ENCODE data around the gene MAP2. TPM values are rescaled to one million over a fixed set of nuclear protein-coding genes. Genes with fewer than 3 reads are reported as not detected.

MAP2 gene
- total and polyA plus RNA-seq, 7 donors: 0.72 to 6.5 (median 1.8) TPM

DNA sequence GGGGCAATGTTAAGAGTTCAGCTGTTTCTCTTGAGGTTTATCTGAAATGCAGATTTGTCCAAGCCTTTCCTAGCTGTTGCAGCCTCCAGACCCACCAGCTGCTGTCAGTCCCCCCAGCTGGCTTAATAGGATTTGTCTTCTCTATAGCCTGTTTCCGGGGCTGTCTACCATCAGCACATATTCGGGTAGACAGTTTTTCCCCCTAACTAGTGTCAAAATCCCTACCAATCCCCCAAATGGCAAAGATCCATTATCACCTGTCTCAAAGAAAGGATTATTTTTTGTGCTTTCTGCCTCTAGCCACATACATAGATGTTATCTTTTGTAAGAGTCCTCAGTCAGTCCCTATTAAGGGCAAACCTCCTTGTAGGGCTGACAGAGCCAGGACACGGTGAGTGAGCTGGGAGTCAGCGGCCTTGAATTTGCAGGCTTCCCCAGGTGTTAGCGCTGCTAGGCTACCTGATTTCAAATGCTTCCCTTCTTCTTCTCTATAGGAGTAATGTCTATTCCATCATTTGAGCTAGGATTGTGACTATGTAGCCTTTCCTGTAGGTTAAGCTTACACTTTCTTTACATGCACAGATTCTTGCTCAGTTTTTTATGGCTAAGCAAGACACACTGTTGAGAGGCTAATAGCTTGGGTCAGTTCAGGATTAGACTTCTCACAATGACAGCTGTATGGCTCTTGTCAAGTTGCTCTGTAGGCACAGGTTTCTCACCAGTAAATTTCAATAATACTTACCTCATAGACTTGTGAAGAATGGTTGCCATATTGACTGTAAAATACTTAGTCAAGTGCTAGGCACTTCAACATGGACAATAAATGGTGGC is 176.7 kb downstream of the MAP2 start:
- Histone ChIP-seq H3K27ac (no peak overlapping the region), H3K27me3 (ENCODE audit: insufficient read depth in 3 of 3, low read length in 2 of 3) (no peaks in the 10 kb centered on the region), H3K9me3 (no peaks in the 10 kb centered on the region), H3K36me3 (ENCODE audit: insufficient read depth in 1 of 2, low read depth in 1 of 2) (no peaks in the 10 kb centered on the region), H3K4me1 (no peaks in the 10 kb centered on the region), H3K4me3 (no peak overlapping the region)
- DNase-seq (no peak), ATAC-seq (no peak)
- TF ChIP-seq, protein P1, sequence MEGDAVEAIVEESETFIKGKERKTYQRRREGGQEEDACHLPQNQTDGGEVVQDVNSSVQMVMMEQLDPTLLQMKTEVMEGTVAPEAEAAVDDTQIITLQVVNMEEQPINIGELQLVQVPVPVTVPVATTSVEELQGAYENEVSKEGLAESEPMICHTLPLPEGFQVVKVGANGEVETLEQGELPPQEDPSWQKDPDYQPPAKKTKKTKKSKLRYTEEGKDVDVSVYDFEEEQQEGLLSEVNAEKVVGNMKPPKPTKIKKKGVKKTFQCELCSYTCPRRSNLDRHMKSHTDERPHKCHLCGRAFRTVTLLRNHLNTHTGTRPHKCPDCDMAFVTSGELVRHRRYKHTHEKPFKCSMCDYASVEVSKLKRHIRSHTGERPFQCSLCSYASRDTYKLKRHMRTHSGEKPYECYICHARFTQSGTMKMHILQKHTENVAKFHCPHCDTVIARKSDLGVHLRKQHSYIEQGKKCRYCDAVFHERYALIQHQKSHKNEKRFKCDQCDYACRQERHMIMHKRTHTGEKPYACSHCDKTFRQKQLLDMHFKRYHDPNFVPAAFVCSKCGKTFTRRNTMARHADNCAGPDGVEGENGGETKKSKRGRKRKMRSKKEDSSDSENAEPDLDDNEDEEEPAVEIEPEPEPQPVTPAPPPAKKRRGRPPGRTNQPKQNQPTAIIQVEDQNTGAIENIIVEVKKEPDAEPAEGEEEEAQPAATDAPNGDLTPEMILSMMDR (IDR thresholded peaks at IDR 0.05): no peak
- intact Hi-C loops (cut with DNase I): no loop called here
- 52 to 58% (median 55%) methylated on average over 5 of the region's 5 CpGs for WGBS, 3 donors

DNA sequence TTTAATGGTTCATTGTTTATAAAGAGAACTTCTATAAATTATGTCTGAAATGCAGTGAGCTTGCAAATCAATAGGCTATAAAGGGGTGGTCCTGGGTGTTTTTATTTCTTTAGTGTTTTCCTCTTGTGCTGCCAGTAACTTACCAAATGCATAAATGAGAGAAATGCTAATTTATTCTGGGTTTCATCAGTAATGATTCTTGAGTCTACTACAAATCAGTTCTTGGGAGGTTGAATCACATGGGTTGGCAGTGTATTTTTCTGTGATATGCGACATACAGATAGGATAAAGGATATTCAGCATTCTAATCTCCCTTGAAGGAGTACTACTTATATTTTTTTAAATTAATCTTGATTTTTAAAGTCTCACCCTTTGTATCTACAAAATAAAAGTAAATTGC is 177.7 kb downstream of the MAP2 start:
- TF ChIP-seq, protein P1 (IDR thresholded peaks at IDR 0.05): no peak
- 89 to 94% (median 92%) methylated on average over 1 of the region's 1 CpG for WGBS, 3 donors
- intact Hi-C loops (cut with DNase I): no loop called here
- Histone ChIP-seq H3K36me3 (ENCODE audit: insufficient read depth in 1 of 2, low read depth in 1 of 2) (no peaks in the 10 kb centered on the region), H3K4me3 (no peak overlapping the region), H3K9me3 (no peaks in the 10 kb centered on the region), H3K4me1 (no peaks in the 10 kb centered on the region), H3K27ac (no peak overlapping the region), H3K27me3 (ENCODE audit: insufficient read depth in 3 of 3, low read length in 2 of 3) (no peaks in the 10 kb centered on the region)
- ATAC-seq (no peak), DNase-seq (no peak)

DNA sequence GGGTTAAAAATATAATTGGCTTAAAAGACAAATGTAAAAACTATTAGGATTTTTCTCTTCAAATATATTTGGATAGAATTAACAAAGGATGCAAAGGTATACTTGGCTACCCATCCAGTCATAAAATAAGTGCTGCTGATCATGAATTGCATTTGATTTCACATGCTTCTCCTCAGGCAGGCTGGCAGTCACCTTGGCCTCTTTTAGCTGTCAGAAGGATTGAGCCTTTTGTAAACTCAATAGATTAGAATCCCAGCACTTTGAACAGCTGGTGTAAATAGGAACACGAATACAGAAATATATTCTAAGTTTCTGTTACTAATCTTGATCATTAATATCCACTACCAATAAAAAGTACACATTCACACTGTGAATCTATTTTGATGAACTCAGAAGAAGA is 178.4 kb downstream of the MAP2 start:
- Histone ChIP-seq H3K27me3 (ENCODE audit: insufficient read depth in 3 of 3, low read length in 2 of 3) (no peaks in the 10 kb centered on the region), H3K27ac (no peak overlapping the region), H3K4me1 (no peaks in the 10 kb centered on the region), H3K9me3 (no peaks in the 10 kb centered on the region), H3K4me3 (no peak overlapping the region), H3K36me3 (ENCODE audit: insufficient read depth in 1 of 2, low read depth in 1 of 2) (no peaks in the 10 kb centered on the region)
- DNase-seq: no peak
- intact Hi-C loops (cut with DNase I): no loop called here
- TF ChIP-seq, protein P1 (IDR thresholded peaks at IDR 0.05): no peak
- 61 to 72% (median 66%) methylated on average over 1 of the region's 1 CpG for WGBS, 3 donors
- ATAC-seq: no peak

DNA sequence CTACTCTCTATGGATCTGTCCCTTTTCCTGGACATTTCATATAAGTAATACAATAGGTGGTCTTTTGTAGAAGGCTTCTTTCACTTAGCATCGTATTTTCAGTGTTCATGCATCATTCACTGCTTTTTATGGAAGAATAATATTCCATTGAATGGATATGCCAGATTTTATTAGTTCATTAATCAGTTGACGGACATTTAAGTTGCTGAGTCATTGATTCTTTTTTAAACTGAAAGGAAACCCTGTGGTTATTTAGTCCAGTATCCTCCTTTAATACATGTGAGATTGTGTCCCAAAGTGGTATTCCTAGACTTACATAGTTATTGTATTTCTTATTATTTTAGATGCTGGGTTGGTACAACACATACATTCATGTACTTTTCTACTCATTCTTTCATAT is 185.7 kb downstream of the MAP2 start:
- TF ChIP-seq, protein P1 (IDR thresholded peaks at IDR 0.05): no peak
- intact Hi-C loops (cut with DNase I): no loop called here

DNA sequence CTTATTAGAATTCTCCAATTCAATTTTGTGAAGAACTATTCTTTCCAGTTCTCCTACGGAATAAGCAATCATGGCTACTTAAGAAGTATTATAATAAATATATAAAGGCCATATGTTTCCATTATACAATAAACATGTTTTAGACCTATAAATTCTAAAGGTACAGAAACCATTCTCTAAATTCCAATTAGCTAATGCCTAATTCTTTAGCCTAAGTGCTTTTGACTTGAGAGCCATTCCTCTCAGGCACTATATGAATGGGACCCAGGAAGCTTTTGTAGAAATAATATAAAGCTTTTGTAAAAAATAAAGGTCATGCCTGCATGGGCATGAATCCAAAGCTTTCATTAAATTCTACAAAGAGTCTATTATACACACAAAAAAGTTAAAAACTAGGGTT is 186.8 kb downstream of the MAP2 start:
- no peaks in the 10 kb centered on the region for H3K4me1 ChIP-seq
- H3K4me3 ChIP-seq: no peak overlapping the region
- no peaks in the 10 kb centered on the region for H3K9me3 ChIP-seq
- ATAC-seq (no peak), DNase-seq (no peak)
- 95 to 98% (median 98%) methylated on average over 1 of the region's 1 CpG for WGBS, 3 donors
- intact Hi-C loops (cut with DNase I): no loop called here
- H3K27ac ChIP-seq: no peak overlapping the region
- TF ChIP-seq, protein P1 (IDR thresholded peaks at IDR 0.05): no peak
- no peaks in the 10 kb centered on the region for H3K27me3 ChIP-seq (ENCODE audit: insufficient read depth in 3 of 3, low read length in 2 of 3)
- no peaks in the 10 kb centered on the region for H3K36me3 ChIP-seq (ENCODE audit: insufficient read depth in 1 of 2, low read depth in 1 of 2)

More for the DNA sequence above, 185.7 kb downstream of the MAP2 start:
- H3K9me3 ChIP-seq: no peaks in the 10 kb centered on the region
- no peaks in the 10 kb centered on the region for H3K27me3 ChIP-seq (ENCODE audit: insufficient read depth in 3 of 3, low read length in 2 of 3)
- H3K27ac ChIP-seq: no peak overlapping the region
- ATAC-seq (no peak), DNase-seq (no peak)
- H3K4me1 ChIP-seq: no peaks in the 10 kb centered on the region
- no peaks in the 10 kb centered on the region for H3K36me3 ChIP-seq (ENCODE audit: insufficient read depth in 1 of 2, low read depth in 1 of 2)
- no peak overlapping the region for H3K4me3 ChIP-seq
- WGBS, 3 donors: 86 to 90% (median 89%) methylated on average over 2 of the region's 2 CpGs

All from psoas muscle (tissue), 8 donors.